ENCODE data around the gene ARGFX. TPM values are rescaled to one million over a fixed set of nuclear protein-coding genes. Genes with fewer than 3 reads are reported as not detected.
A peak's percentile ranks its signal among the peaks of the same experiment; 100 is the strongest.
"Not testable (repeated sequence)": the region's sequence is repeated elsewhere in the genome, so short reads cannot be mapped to it uniquely, and the experiment has no call there.

Gene ARGFX
- 16.1 TPM for total RNA-seq (ENCODE audit: insufficient read depth, low replicate concordance)

GRCh38 chr3:121567649-121568048, at the start of gene ARGFX:
ARGFX (plus strand) TSS chr3:121567949; CDS start chr3:121570714, 2,765 bp downstream.
- no peak for DNase-seq (ENCODE audit: low spot score)

- no peak for DNase-seq (ENCODE audit: low spot score)
Observed at GRCh38 chr3:121517953-121518655, 49.6 kb upstream of the ARGFX start.

GRCh38 chr3:121520510-121520909, 47.2 kb upstream of the ARGFX start:
- DNase-seq (ENCODE audit: low spot score), result no peak

GRCh38 chr3:121529308-121529707, 38.4 kb upstream of the ARGFX start:
- no peak for DNase-seq (ENCODE audit: low spot score)

GRCh38 chr3:121531269-121531668, 36.5 kb upstream of the ARGFX start:
- no peak for DNase-seq (ENCODE audit: low spot score)

- DNase-seq (ENCODE audit: low spot score), result no peak
Observed at GRCh38 chr3:121542924-121543323, 24.8 kb upstream of the ARGFX start.

GRCh38 chr3:121545049-121545573, 22.6 kb upstream of the ARGFX start:
- peak; percentile 8 for DNase-seq (ENCODE audit: low spot score)

GRCh38 chr3:121545574-121546455, 21.9 kb upstream of the ARGFX start, which contains the start of gene POLQ:
POLQ (minus strand) TSS chr3:121545988; CDS start chr3:121545877, 111 bp downstream.
- peak; percentile 97 for DNase-seq (ENCODE audit: low spot score)

- DNase-seq (ENCODE audit: low spot score), result no peak
Observed at GRCh38 chr3:121552379-121552778, 15.4 kb upstream of the ARGFX start.

- no peak for DNase-seq (ENCODE audit: low spot score)
Observed at GRCh38 chr3:121552797-121553196, 15.0 kb upstream of the ARGFX start.

- no peak for DNase-seq (ENCODE audit: low spot score)
Observed at GRCh38 chr3:121557426-121557934, 10.3 kb upstream of the ARGFX start.

- DNase-seq (ENCODE audit: low spot score), result no peak
Observed at GRCh38 chr3:121562148-121562547, 5.6 kb upstream of the ARGFX start.

GRCh38 chr3:121566773-121567172, 976 bp upstream of the ARGFX start:
- DNase-seq (ENCODE audit: low spot score), result no peak

GRCh38 chr3:121574449-121574848, 6.7 kb downstream of the ARGFX start:
- DNase-seq (ENCODE audit: low spot score), result no peak

GRCh38 chr3:121581691-121582090, 13.9 kb downstream of the ARGFX start:
- no peak for DNase-seq (ENCODE audit: low spot score)

- DNase-seq (ENCODE audit: low spot score), result no peak
Observed at GRCh38 chr3:121584418-121584817, 16.7 kb downstream of the ARGFX start.

- DNase-seq (ENCODE audit: low spot score), result peak; percentile 3
Observed at GRCh38 chr3:121592856-121593702, 25.3 kb downstream of the ARGFX start, which contains the start of gene FBXO40. FBXO40 (plus strand) TSS chr3:121593379; CDS start chr3:121620576, 27,197 bp downstream.

- not testable (repeated sequence) for DNase-seq (ENCODE audit: low spot score)
Observed at GRCh38 chr3:121593806-121594205, 26.1 kb downstream of the ARGFX start.

- no peak for DNase-seq (ENCODE audit: low spot score)
Observed at GRCh38 chr3:121594850-121595249, 27.1 kb downstream of the ARGFX start.

GRCh38 chr3:121595765-121596406, 28.1 kb downstream of the ARGFX start:
- DNase-seq (ENCODE audit: low spot score), result no peak

- DNase-seq (ENCODE audit: low spot score), result no peak
Observed at GRCh38 chr3:121598564-121598963, 30.8 kb downstream of the ARGFX start.

All from umbilical cord (tissue), 2 donors.